ENCODE measurements around the gene C2orf74. TPM values are rescaled to one million over a fixed set of nuclear protein-coding genes. Genes with fewer than 3 reads are reported as not detected.
"Not testable (repeated sequence)": the region's sequence is repeated elsewhere in the genome, so short reads cannot be mapped to it uniquely, and the experiment has no call there.

The C2orf74 gene
- total RNA-seq, 1 experiment from 2014 or later = 7.1 TPM

DNA sequence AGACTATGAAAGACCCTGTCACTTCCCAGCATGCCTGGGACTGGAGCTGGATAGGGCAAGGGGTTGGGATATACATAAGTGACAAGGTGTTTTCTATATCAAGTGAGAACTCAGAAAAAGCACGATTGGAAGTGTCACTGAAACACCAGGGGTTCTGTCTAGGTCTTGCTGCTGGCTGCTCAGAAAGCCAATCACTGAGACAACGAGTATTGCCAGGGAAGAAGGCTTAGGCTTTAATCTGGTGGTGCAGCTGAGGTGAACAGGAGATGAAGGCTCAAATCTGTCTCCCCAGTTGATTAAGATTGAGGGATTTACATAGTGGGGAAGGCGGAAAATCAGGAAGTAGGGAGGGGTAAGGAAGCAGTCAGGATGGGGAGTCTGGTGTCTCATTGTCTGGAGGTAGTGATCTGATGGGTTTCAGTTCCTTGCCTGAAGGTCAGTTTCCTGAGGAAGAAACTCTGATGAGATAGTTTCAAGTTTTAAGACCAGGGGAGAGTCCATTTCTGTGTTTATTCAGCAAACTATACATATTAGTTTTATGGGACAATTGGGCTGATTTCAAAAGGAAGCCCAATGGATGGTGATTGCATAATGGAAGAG lies 3.5 kb upstream of the C2orf74 start:
- Histone ChIP-seq H3K9me3 (ENCODE audit: low read depth, low read length, poor library complexity, severe bottlenecking) (peaks cover 5% of the 10 kb centered on the region), H3K4me1 (ENCODE audit: insufficient read depth, low read length, poor library complexity, severe bottlenecking) (no peaks in the 10 kb centered on the region), H3K27me3 (replicated peaks; ENCODE audit: insufficient read depth, low read depth, low read length, poor library complexity) (no peaks in the 10 kb centered on the region), H3K27ac (ENCODE audit: low read depth, low read length, poor library complexity, severe bottlenecking) (no peak overlapping the region), H3K36me3 (ENCODE audit: insufficient read depth, low read length, poor library complexity, severe bottlenecking) (no peaks in the 10 kb centered on the region), H3K4me3 (ENCODE audit: low read depth, low read length, poor library complexity, severe bottlenecking) (no peak overlapping the region)
- no TSS peak for BruUV-seq (replicated peaks)
- POLR2A ChIA-PET (ENCODE audit: low non-redundant PET) = no interaction called here
- no peak for DNase-seq (ENCODE audit: low spot score)
- intact Hi-C loops (cut with micrococcal nuclease; ENCODE audit: unreplicated experiment) = no loop called here
- TF ChIP-seq, protein P1, sequence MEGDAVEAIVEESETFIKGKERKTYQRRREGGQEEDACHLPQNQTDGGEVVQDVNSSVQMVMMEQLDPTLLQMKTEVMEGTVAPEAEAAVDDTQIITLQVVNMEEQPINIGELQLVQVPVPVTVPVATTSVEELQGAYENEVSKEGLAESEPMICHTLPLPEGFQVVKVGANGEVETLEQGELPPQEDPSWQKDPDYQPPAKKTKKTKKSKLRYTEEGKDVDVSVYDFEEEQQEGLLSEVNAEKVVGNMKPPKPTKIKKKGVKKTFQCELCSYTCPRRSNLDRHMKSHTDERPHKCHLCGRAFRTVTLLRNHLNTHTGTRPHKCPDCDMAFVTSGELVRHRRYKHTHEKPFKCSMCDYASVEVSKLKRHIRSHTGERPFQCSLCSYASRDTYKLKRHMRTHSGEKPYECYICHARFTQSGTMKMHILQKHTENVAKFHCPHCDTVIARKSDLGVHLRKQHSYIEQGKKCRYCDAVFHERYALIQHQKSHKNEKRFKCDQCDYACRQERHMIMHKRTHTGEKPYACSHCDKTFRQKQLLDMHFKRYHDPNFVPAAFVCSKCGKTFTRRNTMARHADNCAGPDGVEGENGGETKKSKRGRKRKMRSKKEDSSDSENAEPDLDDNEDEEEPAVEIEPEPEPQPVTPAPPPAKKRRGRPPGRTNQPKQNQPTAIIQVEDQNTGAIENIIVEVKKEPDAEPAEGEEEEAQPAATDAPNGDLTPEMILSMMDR (conservative IDR thresholded peaks at IDR 0.05; ENCODE audit: low read depth, low read length) = no peak
- no peak for TF ChIP-seq EZH2 (IDR thresholded peaks at IDR 0.05; ENCODE audit: borderline replicate concordance, low read depth, low read length, poor library complexity, severe bottlenecking)
- CTCF ChIA-PET = no interaction called here

DNA sequence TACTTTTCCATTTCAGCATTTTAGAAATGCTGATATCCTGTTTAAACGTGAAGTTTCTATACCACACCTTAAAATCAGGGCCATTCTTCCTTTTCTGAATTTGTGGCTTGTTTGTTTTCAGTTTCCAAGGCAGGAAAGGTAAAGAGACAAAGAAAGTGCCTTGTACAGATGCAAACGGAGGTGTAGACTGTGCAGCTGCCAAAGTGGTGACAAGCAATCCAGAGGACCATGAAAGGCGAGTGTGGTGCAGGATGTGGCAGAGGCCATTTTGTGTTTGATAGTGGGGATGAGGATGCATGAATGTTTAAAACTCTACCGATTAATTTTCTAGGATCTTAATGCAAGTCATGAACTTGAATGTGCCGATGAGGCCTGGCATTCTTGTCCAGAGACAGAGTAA lies 733 bp downstream of the C2orf74 start:
- Histone ChIP-seq H3K9me3 (ENCODE audit: low read depth, low read length, poor library complexity, severe bottlenecking) (peaks cover 5% of the 10 kb centered on the region), H3K4me3 (ENCODE audit: low read depth, low read length, poor library complexity, severe bottlenecking) (no peak overlapping the region), H3K4me1 (ENCODE audit: insufficient read depth, low read length, poor library complexity, severe bottlenecking) (no peaks in the 10 kb centered on the region), H3K27ac (ENCODE audit: low read depth, low read length, poor library complexity, severe bottlenecking) (no peak overlapping the region), H3K36me3 (ENCODE audit: insufficient read depth, low read length, poor library complexity, severe bottlenecking) (no peaks in the 10 kb centered on the region), H3K27me3 (replicated peaks; ENCODE audit: insufficient read depth, low read depth, low read length, poor library complexity) (no peaks in the 10 kb centered on the region)
- intact Hi-C loops (cut with micrococcal nuclease; ENCODE audit: unreplicated experiment) = no loop called here
- POLR2A ChIA-PET (ENCODE audit: low non-redundant PET) = no interaction called here
- no peak for TF ChIP-seq EZH2 (IDR thresholded peaks at IDR 0.05; ENCODE audit: borderline replicate concordance, low read depth, low read length, poor library complexity, severe bottlenecking)
- TF ChIP-seq, protein P1 (conservative IDR thresholded peaks at IDR 0.05; ENCODE audit: low read depth, low read length) = no peak
- CTCF ChIA-PET = no interaction called here
- no peak for DNase-seq (ENCODE audit: low spot score)
- BruUV-seq (replicated peaks) = no TSS peak

DNA sequence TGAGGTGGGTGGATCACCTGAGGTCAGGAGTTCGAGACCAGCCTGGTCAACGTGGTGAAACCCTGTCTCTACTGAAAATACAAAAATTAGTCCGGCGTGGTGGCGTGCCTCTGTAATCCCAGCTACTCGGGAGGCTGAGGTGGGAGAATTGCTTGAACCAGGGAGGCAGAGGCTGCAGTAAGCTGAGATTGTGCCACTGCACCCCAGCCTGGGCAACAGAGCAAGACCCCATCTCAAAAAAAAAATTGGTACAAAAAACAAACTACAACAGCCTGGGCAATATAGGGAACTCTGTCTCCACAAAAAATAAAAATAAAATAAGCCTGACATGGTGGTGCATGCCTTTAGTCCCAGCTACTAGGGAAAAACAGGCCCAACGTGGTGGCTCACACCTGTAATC lies 3.1 kb downstream of the C2orf74 start:
- intact Hi-C loops (cut with micrococcal nuclease; ENCODE audit: unreplicated experiment); CTCF ChIA-PET; H3K4me3 ChIP-seq (ENCODE audit: low read depth, low read length, poor library complexity, severe bottlenecking); H3K27ac ChIP-seq (ENCODE audit: low read depth, low read length, poor library complexity, severe bottlenecking); H3K4me1 ChIP-seq (ENCODE audit: insufficient read depth, low read length, poor library complexity, severe bottlenecking); H3K27me3 ChIP-seq (replicated peaks; ENCODE audit: insufficient read depth, low read depth, low read length, poor library complexity); H3K9me3 ChIP-seq (ENCODE audit: low read depth, low read length, poor library complexity, severe bottlenecking); H3K36me3 ChIP-seq (ENCODE audit: insufficient read depth, low read length, poor library complexity, severe bottlenecking); BruUV-seq (replicated peaks); POLR2A ChIA-PET (ENCODE audit: low non-redundant PET); DNase-seq (ENCODE audit: low spot score): not testable (repeated sequence)

GRCh38 chr2:61165946-61166345 lies 4.0 kb downstream of the C2orf74 start:
- no peak for DNase-seq (ENCODE audit: low spot score)
- TF ChIP-seq, protein P1 (conservative IDR thresholded peaks at IDR 0.05; ENCODE audit: low read depth, low read length) = no peak
- TF ChIP-seq EZH2 (IDR thresholded peaks at IDR 0.05; ENCODE audit: borderline replicate concordance, low read depth, low read length, poor library complexity, severe bottlenecking) = no peak
- Histone ChIP-seq H3K27me3 (replicated peaks; ENCODE audit: insufficient read depth, low read depth, low read length, poor library complexity) (no peaks in the 10 kb centered on the region), H3K9me3 (ENCODE audit: low read depth, low read length, poor library complexity, severe bottlenecking) (peaks cover 4% of the 10 kb centered on the region), H3K4me3 (ENCODE audit: low read depth, low read length, poor library complexity, severe bottlenecking) (no peak overlapping the region), H3K36me3 (ENCODE audit: insufficient read depth, low read length, poor library complexity, severe bottlenecking) (no peaks in the 10 kb centered on the region), H3K27ac (ENCODE audit: low read depth, low read length, poor library complexity, severe bottlenecking) (no peak overlapping the region), H3K4me1 (ENCODE audit: insufficient read depth, low read length, poor library complexity, severe bottlenecking) (no peaks in the 10 kb centered on the region)
- BruUV-seq (replicated peaks) = no TSS peak
- ChIA-PET POLR2A (ENCODE audit: low non-redundant PET) (no interaction called here), CTCF (no interaction called here)
- intact Hi-C loops (cut with micrococcal nuclease; ENCODE audit: unreplicated experiment) = no loop called here
